GM18508 (cell line): Measurements from ENCODE around the gene PCDHA1.
"Not testable (repeated sequence)": the region's sequence is repeated elsewhere in the genome, so short reads cannot be mapped to it uniquely, and the experiment has no call there.

Experiments used
- ATAC-seq: cut with Tn5 transposase; IDR thresholded peaks from one replicate; pipeline ENCODE4 v1.9.1; 2021; ENCODE audit warnings: moderate number of reproducible peaks; ENCODE audit not compliant: insufficient read depth, unreplicated experiment

PCDHA1 gene

GRCh38 chr5:140785905-140786686, at the start of gene PCDHA1:
Gene PCDHA1, plus strand, starts transcription at chr5:140786140.
- ATAC-seq: no peak

GRCh38 chr5:140737486-140737885, 48.5 kb upstream of the PCDHA1 start:
- no peak for ATAC-seq

- ATAC-seq: no peak
Observed at GRCh38 chr5:140741967-140742366, 44.0 kb upstream of the PCDHA1 start.

DNA sequence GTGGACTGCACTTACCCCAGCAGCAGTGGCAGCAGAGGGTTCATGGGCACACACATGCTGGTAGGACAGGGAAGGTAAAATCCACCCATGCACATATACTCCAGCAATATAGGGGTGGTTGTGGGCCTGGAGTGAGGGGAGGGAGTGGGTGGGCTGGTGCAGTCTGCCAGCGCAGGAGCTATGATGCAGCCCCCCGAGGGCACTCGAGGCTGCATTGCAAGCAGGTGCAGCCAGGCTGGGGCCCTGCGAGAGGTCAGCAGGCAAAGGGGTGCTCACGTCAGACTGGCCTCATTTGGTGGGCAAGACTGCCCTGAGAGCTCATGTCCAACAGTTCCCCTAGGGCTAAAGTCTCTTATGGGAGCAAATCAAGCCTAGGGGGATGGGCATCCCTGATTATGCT, 32.4 kb upstream of the PCDHA1 start:
- no peak for ATAC-seq

DNA sequence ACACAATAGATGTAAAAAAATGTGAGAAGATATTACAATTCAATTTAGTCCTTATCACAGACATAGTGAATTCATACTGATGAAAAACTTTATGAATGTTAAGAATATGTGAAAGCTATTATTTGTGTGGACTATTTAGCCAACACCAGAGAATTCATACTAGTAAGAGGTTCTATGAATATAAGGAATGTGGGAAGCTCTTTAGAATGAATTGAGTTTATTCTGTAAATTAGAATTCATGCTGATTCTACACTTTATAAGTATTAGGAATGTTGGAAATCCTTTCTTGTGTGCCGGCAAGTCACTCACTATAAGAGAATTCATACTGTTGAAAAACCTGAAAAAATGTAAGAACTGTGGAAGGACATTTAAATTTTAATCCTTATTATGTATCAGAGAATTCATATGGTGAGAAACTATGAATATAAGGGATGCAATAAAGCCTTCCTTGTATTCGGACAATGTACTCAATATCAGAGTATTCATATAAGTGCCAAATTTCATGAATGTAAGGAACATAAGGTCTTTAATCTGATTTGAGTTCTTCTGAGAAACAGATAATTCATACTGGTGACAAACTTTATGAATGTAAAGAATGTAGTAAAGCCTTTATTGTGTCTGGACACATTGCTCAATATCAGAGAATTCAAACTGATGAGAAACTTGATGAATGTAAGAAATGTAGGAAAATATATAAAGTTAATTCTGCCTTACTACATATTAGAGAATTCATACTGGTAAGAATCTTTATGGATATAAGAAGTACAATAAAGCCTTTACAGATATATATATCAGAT, 21.6 kb upstream of the PCDHA1 start:
- ATAC-seq: no peak

GRCh38 chr5:140767444-140767843, 18.5 kb upstream of the PCDHA1 start:
- ATAC-seq: no peak

DNA sequence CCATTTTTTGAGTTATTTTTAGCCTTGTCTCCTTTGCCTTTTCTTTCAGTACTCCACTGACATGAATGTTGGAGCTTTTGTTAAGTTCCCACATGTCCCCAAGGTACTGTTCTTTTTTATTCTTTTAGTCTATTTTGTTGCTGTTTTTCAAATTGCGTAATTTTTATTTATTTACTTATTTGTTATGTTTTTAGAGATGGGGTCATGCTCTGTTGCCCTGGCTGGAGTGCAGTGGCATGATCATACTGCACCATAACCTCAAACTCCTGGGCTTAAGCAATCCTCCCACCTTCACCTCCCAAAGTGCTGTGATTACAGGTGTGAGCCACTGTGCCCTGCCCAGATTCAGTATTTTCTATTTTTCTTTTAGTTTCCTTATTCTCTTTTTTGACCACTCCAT, 5.4 kb upstream of the PCDHA1 start:
- no peak for ATAC-seq

DNA sequence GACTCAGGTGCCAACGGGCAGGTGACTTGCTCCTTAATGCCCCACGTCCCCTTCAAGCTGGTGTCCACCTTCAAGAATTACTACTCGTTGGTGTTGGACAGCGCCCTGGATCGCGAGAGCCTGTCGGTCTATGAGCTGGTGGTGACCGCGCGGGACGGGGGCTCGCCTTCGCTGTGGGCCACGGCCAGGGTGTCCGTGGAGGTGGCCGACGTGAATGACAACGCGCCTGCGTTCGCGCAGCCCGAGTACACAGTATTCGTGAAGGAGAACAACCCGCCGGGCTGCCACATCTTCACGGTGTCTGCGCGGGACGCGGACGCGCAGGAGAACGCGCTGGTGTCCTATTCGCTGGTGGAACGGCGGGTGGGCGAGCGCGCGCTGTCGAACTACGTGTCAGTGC, 1.5 kb downstream of the PCDHA1 start:
- ATAC-seq: not testable (repeated sequence)

- not testable (repeated sequence) for ATAC-seq
Observed at GRCh38 chr5:140787849-140788504, 2.0 kb downstream of the PCDHA1 start.

DNA sequence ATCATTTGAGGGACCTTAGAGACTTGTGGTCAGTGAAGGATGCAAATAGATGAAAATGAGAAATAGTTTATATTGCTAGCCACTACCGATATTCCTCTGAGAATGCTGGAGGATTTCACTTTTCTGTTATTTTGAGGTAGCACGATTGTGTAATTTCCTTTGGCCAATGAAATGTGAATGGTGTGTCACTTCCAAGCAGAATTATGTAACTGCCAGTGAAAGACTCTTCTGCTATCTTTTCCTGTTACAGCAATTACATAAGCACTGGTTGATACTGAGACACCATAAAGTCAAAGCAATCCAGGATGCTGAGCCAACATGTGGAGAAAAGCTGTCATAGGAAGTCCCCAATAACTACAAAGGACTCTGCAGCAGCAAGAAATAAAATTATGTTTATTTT, 5.1 kb downstream of the PCDHA1 start:
- ATAC-seq: no peak

DNA sequence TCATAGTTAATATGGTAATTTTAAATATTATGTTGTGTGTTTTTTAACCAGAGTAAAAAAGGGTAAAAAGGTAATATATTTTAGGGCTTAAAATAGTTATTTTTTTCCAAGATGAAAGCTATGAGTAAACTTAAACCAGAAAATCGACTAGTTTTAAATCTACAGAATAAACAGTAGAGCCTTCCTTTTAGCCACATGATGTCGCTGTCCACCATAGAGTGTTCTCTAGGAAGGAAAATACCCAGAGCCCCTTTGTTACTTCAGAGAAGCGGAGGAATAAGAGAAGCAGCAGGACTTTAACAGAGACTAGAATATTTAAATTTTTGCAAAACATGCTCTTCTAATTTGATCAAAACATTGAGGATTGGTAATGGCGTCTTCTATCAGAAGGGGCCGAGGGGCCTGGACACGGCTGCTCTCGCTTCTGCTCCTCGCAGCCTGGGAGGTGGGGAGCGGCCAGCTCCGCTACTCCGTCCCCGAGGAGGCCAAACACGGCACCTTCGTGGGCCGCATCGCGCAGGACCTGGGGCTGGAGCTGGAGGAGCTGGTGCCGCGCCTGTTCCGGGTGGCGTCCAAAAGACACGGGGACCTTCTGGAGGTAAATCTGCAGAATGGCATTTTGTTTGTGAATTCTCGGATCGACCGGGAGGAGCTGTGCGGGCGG, 8.8 kb downstream of the PCDHA1 start, which contains the start of gene PCDHA2:
Gene PCDHA2, plus strand, starts transcription at position 258 of the 664 bp plus-strand sequence.
- no peak for ATAC-seq

- no peak for ATAC-seq
Observed at GRCh38 chr5:140795259-140795641, 9.3 kb downstream of the PCDHA1 start.

GRCh38 chr5:140796072-140796717, 10.3 kb downstream of the PCDHA1 start:
- not testable (repeated sequence) for ATAC-seq

- no peak for ATAC-seq
Observed at GRCh38 chr5:140796718-140797095, 10.8 kb downstream of the PCDHA1 start.

- no peak for ATAC-seq
Observed at GRCh38 chr5:140800816-140801493, 15.0 kb downstream of the PCDHA1 start, which contains the start of gene PCDHA3. Gene PCDHA3, plus strand, starts transcription at chr5:140801057.

DNA sequence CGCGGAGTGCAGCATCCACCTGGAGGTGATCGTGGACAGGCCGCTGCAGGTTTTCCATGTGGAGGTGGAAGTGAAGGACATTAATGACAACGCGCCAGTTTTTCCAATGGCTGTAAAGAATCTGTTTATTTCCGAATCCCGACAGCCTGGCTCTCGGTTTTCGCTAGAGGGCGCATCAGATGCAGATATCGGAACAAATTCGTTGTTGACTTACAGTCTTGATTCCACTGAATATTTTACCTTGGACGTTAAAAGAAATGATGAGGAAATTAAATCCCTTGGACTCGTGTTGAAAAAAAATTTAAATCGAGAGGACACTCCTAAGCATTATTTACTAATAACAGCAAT, 15.5 kb downstream of the PCDHA1 start:
- no peak for ATAC-seq

- ATAC-seq: not testable (repeated sequence)
Observed at GRCh38 chr5:140802381-140802780, 16.4 kb downstream of the PCDHA1 start.

GRCh38 chr5:140802781-140803271, 16.9 kb downstream of the PCDHA1 start:
- no peak for ATAC-seq
